ENCODE data around the gene NFATC2IP. TPM values are rescaled to one million over a fixed set of nuclear protein-coding genes. Genes with fewer than 3 reads are reported as not detected.

The NFATC2IP gene
- total and polyA plus RNA-seq, 2 of the 13 experiments (the other 11 are each of a cell fraction or from before 2014, with no cell fraction given), result 32.1 to 48.5 TPM

- TF ChIP-seq ZNF281 (CRISPR knock-in tag; IDR thresholded peaks at IDR 0.05; ENCODE audit: borderline replicate concordance) (no peak), ZNF263 (CRISPR knock-in tag; IDR thresholded peaks at IDR 0.05) (no peak), ATF7 (IDR thresholded peaks at IDR 0.05) (no peak), ATF7 (CRISPR knock-in tag; IDR thresholded peaks at IDR 0.05) (no peak), HNF4G (IDR thresholded peaks at IDR 0.05; ENCODE audit: borderline replicate concordance, low read depth, low read length) (no peak), HNF4G (CRISPR knock-in tag; IDR thresholded peaks at IDR 0.05; ENCODE audit: borderline replicate concordance, low read depth) (0 out of 2 replicates have a peak, but pooled peaks have one; percentile 18), SP5 (CRISPR knock-in tag; IDR thresholded peaks at IDR 0.05; ENCODE audit: borderline replicate concordance, low read depth) (peak; percentile 47; the same call in 1 of the 2 replicates), MXD3 (CRISPR knock-in tag; IDR thresholded peaks at IDR 0.05) (peak; percentile 63), ZNF687 (CRISPR knock-in tag; IDR thresholded peaks at IDR 0.05) (peak; percentile 79), CSRNP2 (CRISPR knock-in tag; conservative IDR thresholded peaks at IDR 0.05; ENCODE audit: low read depth) (0 out of 2 replicates have a peak, but pooled peaks have one; percentile 49), ZNF33A (CRISPR knock-in tag; IDR thresholded peaks at IDR 0.05; ENCODE audit: borderline replicate concordance) (no peak), MATR3 (CRISPR knock-in tag; IDR thresholded peaks at IDR 0.05) (no peak), ZNF12 (CRISPR knock-in tag; IDR thresholded peaks at IDR 0.05) (no peak), CCAR2 (optimal IDR thresholded peaks at IDR 0.05; ENCODE audit: low read depth, low read length) (no peak), SIX1 (CRISPR knock-in tag; IDR thresholded peaks at IDR 0.05; ENCODE audit: borderline replicate concordance) (no peak), CBX5 (CRISPR knock-in tag; IDR thresholded peaks at IDR 0.05; ENCODE audit: borderline replicate concordance) (no peak), ZNF557 (CRISPR knock-in tag; IDR thresholded peaks at IDR 0.05) (no peak), CSRNP1 (CRISPR knock-in tag; IDR thresholded peaks at IDR 0.05) (no peak; the same call in none of the 2 replicates), ZNF644 (CRISPR knock-in tag; IDR thresholded peaks at IDR 0.05; ENCODE audit: low read depth) (no peak)
Measured at GRCh38 chr16:28950648-28951409, at the start of gene NFATC2IP (continued).

Data from HepG2 (cell line).